ENCODE measurements around the gene SORCS3.

GRCh38 chr10:105149371-105149891, 508.3 kb downstream of the SORCS3 start:
- TF ChIP-seq EZH2 (IDR thresholded peaks at IDR 0.05; ENCODE audit: insufficient read depth, poor library complexity, severe bottlenecking) (no peak), EZH2phosphoT487 (IDR thresholded peaks at IDR 0.05; ENCODE audit: insufficient read depth, low read depth) (no peak)
